MV-4-11 (cell line): ENCODE data around the gene NTN3.

Source experiments
- DNase-seq: peaks from one replicate; lab custom pipeline; 2025; lab: John Stamatoyannopoulos, UW

The NTN3 gene

DNA sequence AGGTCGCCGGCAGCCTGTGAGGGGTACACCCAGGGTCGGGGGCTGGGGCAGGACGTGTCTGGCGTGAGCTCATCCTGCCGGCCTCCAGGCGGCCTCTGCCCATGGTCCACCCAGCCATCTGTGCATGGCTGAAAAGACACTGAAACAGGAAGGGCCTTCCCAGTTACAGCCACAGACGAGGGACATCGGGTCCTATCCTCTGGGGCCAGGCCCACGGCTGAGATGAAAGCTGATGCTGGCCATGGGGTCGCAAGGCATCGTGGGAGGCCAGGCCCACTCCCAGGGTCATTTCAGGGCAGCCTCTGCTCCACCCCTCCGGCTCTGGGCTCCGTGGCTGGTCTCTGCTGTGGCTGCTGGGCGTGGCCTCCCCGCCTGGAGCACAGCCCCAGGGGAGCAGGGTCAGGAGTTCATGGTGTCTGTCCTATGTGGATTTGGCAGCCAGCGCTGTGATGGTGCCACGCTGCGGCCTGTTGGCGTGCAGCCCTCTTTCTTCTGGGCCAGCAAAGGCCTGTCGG, 26.1 kb downstream of the NTN3 start:
- DNase-seq = no peak

DNA sequence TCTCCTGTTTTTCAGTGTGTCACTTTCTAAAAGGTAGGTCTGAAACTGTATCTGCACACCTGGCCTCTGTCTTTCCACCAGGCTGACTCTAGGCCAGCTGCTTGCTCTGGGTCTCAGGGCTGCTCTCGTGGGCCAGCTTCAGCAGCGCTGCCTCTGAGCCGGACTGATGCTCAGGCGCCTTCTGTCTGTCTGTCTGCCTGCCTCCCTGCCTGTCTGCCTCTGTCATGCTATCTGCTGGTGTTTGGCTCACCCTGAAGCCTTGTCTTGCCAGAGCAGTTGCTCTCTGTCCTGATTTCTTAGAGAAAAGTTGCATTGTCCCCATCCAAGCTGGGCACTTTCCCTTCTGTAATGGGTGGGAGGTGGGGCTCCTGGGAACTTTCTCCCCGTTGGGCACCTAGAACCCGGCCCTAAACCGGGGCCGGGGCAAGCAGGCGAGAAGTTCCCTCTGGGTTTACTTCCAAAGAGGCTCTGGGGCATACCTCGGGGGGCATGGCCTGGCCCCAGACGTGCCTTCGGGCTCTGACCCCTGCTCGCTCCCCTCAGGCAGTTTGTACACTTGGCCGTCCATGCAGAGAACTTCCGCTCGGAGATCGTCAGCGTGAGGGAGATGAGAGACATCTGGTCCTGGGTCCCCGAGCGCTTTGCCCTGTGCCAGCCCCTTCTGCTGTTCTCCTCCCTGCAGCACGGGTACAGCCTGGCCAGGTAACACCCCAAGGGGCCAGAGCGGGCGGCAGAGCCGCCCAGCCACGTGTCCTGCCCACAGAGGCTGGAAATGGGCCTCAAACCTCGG, 26.8 kb downstream of the NTN3 start:
- DNase-seq = no peak

DNA sequence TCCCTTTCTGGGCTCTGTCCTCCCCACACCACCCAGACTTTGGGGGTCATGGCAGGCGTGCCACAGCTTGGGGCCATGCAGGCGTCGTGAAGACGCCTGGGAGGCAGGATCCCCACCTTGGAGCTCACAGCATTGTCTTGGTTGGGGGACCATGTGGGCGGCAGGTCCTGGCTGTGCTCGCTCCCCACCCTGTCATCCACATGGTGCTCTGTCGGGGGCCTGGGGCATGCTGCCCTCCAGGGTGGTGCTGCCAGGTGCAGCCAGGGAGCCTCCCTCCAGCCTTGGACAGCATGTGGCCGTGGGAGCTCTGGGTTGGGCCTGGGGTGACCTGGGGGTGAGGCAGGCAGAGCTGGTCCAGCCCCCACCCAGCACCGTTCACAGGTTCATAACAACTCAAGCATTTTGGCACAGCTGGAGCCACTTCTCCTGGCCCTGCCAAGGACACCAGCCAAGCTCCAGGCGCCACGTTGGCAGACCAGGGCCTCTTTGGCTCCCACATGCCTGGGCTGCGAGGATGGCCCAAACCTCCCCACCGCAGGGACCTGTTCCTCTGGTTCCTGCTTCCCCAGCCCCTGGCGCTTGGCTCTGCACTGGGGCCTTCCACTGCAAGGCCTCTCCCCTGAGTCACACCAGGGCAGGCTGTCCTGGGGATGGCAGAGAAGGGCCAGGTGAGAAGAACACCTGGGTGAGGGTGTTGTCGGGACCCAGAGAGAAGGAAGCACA, 27.6 kb downstream of the NTN3 start:
- no peak for DNase-seq

DNA sequence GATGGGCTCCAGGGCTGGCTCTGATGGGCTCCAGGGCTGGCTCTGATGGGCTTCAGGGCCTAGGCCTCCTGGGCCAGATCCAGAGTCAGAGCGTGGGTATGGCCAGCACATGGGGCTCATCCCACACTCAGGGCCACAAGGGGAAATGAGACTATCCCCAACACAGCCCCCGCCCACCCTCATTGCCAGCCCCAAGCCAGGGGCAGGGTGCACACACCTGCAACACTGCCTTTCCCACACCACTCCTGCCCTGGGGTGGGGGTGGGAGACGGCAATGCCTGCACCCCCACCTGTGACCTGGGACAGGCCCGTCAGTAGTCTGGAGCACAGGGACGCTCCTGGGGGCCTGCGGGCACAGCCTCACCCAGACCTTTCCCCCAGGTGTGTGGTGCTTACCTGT, 28.4 kb downstream of the NTN3 start:
- no peak for DNase-seq

DNA sequence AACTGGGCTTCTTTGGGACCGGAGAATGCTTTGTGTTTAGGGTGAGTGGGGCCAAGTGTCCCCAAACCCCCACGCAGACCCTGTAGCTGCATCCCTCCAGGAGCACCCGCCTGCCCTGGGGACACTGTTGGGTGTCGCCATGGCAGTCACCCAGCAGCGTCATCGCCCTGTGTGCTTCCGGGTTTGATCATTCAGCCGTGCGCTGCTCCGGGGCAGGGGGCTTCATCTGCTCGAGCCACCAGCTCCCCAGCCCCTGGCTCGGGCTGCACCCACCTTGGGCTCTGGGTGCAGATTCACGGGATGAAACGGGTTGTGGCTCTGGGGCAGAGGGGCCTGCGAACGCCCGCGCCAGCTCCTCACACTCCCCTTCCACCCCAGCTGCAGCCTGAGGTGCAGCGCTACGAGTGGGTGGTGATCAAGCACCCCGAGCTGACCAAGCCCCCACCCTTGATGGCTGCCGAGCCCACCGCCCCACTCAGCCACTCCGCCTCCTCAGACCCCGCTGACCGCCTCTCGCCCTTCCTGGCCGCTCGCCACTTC, 28.9 kb downstream of the NTN3 start:
- no peak for DNase-seq

DNA sequence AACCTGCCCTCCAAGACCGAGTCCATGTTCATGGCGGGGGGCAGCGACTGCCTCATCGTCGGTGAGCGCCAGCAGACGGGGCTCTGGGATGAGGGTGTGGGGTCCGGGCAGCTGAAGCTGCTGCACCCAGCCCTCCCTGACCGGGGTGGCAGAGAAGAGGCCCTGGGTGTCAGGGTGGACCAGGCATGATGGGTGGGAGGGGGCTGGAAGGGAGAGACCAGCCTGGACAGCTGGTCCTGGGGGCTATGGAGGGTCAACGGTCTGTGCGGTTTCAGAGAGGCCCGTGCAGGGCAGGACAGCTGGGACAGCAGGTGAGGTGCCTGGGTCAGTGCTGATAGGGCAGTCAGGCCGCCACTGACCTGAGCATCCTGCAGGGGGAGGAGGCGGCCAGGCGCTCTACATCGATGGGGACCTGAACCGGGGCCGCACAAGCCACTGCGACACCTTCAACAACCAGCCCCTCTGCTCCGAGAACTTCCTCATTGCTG, 29.4 kb downstream of the NTN3 start:
- DNase-seq = no peak

DNA sequence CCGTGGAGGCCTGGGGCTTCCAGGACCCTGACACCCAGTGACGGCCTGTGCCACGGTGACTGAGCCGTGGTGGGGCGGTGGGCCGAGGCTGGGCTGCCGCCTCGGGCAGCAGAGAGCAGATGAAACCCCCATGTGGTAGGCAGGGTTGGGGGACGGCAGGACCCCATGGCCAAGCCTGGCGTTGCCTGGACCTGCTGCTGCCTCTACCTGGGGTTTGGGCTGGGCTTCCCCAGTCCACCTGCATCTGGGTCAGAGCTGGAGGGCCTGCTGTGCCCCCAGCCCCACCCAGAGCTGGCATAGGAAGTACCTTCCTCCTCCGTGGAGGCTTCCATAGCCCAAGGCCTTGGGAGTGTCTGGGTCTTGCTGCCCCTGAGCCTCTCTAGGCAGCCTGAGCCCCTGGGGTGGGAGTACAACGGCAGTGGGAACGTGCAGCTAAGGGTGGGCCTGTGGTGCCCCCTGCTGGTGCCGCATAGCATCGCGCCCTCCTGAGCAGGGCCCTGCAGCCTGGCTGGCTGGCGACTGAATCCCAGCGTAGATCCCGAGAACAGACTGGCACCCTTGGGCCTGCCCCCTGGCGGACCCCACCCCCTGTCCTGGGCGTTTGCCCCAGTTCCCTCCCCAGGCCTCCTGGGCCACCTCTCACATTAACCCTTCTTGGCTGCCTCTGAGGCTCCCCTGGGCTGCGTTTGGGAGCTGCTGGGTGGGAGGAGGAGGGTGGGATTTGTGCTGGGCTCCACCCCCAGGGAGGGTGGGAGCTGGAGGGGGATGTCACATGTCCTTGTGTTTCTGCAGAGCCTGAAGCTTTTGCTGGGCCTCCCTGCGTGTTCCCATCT, 30.0 kb downstream of the NTN3 start:
- DNase-seq = peak; percentile 53

DNA sequence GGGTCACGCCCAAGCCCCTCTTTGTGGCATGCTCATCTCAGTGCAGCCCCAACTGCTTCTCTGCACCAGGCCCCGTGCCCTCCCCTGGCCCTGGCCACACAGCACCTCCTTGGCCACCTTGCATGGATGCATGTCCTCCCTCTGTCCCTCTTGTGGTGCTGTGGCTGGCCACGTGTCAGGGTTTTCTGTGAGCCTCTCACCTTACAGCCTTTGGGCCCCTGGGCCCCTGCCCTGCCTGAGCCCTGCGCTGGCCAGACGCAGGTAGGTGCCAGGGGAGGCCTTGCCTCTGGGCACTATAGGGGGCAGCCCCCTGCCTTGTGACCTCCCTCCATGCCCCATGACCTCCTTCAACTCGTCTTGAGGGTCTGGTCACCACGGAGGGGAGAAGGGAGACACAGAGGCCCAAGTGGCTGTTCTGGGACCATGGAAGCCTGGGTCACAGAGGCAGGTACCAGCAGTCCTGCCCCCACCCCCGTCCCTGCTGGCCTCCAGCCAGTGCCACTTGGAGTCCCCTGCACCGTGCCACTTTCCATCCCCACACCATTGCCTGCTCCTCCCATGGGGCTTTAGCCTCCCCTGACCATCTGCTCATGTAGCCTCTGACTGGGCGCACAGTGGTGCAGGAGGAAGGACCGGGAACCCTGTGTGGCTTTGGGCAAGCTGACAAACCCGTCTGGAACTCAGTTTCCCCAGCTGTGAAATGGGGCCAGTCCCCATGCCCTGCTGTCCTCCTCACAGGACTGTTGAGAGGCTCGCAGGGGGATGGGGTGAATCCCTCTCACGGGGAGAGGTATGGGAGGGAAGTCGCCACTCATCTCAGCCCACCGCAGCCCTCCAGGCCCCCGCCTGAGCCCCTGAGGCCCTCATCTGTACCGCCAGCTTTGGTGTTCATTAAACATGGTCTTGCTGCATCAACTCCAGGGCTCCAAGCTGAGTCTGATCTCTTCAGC, 31.1 kb downstream of the NTN3 start:
- no peak for DNase-seq

DNA sequence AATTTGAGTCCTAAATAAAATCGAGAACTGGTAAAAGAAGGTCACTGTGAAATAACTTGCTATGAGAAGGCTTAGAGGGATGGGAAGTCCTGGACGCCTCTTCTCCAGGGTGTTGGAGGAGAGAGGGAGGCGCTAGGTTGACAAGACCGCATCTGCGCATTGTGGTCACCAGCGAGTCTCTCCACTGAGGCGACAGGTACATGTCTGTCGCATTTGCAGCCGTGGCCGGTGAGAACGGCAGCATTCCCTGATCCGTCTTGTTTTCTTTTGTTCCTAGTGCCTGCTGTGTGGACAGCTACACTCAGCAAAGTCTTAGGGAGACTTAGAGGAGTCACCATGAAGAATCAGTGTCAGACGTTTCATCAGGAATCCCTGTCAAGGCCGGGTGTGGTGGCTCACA, 34.6 kb downstream of the NTN3 start:
- DNase-seq = no peak

DNA sequence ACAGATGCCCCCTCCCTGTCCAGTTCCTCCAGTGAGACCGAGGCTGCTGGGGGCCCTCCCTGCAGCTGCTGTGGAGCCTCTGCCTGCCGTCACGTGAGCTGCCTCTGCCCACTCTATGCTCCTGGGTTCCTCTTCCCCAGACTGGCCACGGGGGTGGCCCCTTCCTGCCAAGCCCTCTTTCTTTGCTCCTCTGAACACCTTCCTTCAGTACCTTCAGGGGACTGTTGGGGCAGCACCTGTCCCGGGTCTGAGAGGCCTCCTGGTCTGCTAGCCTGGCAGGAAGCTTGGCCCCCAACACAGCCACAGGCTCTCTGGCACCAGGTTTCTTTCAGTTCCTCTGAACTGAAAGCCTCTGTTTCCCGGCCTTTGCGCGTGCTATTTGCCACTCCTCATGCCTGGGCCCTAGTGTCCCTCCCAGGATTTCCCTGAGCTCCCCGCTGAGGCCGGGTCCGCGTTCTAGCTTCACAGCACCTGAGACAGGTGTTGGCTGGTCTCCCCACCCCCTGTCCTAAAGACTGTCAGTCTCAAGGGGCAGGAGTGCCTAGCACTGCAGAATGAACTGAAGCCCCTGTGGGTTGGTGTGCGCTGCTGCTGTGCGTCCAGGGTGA, 36.1 kb downstream of the NTN3 start:
- DNase-seq = peak; percentile 78

DNA sequence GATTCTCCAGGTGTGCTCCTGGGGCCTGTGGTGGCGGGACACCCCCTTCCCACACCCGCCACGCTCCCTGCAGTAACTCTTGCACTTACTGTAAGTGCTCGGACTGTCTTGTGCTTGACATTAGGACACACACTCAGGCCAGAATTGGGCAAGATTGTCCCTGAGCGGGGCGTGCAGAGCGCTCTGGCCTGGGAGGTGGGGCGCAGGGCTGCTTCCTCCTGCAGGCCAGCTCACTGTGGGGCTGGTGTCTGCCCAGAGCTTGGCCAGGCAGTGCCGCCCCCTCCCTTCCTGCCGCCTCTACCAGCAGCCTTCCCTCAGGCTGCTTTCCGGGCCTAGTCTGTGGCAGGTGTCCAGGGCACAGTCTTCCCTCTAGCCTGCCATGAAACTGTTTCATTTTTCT, 36.6 kb downstream of the NTN3 start:
- DNase-seq = peak; percentile 80

DNA sequence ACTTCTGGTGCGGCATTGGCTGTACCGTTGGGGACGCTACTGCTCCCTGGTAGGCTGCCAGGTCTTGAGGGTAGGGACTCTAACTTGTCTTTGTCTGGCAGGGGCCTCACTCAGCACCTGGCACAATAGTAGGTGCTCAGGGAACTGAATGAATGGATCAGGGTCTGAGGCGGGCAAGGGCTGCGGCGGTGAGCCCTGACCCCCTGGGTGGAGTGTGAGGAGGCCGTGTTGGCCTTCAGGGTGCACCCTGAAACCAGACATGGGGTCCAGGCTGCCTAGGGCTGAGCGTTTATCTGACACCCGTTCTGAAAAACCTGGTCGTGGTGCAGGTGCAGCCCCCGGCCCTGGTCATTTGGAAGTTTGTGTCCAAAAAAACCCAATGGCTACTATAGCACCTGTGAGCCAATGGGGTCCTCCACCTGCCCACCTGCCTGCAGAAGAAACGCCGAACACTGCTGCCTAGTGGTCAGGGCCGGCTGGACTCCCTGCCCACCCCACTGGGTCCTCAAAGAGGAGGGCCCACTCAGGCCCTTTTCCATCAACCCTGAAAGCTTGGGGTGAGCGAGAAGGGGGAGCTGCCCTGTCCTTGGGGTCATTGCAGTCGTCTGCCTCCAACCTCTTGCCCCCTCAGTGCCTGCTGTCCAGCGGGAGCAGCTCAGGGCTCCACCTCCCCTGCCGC, 37.8 kb downstream of the NTN3 start:
- no peak for DNase-seq

DNA sequence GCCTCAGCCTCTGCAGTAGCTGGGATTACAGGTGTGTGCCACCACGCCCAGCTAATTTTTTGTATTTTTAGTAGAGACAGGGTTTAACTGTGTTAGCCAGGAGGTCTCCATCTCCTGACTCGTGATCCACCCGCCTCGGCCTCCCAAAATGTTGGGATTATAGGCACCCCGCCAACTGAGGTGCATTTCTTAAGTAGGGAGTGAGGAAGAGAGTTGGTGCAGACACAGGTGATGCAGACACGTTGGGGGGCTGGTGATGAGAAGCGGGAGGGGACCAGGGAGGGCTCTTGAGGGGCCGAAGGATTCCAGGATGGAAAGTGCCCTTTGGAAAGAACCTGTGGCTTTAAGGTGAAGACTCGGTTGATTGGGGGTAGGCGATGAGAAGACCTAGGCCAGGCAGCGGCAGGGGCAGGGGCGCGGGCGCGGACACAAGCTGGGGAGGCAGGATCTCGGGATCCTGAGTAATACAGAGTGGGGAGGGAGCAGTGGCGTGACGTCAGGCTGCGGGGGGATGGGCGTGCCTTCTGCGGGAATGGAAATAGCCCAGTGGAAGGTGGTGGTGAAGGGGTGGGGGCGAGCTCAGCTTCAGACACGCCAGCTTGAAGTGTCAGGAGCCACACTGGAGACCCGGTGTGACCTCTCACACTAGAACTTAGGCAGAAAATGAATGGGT, 40.2 kb downstream of the NTN3 start:
- no peak for DNase-seq

DNA sequence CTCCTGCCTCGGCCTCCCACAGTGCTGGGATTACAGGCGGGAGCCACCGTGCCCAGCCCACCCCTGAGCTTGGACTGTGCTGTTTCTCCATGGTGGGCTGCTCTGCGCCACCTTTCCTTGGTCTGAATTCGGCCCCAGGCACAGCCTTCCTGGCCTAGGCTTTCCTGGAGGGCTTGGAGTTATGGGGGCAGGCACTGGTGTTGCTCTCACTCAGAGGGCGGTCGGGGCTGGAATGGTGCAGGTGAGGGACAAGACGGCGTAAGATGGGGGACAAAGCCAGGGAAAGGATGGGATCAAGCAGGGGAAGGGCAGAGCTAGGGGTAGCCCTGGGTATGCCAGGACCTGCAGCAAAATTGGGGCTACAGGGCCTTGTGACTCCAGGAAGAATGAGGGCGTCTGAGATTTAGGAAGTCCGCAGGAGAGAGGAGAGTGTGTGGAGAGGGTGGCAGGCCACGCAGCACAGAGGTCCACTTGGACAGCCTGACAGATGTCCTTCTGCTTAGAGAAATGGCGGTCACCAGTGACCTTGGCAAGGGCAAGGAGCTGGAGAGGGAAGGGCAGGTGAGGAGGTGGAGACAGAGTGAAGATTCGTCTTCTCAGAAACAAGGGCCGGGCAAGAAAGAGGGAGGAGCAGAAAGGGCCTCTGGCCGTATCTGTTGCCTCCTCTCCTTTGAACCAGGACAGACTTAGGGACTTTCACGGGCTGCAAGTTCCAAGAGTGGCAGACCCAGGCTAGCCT, 41.1 kb downstream of the NTN3 start:
- no peak for DNase-seq

DNA sequence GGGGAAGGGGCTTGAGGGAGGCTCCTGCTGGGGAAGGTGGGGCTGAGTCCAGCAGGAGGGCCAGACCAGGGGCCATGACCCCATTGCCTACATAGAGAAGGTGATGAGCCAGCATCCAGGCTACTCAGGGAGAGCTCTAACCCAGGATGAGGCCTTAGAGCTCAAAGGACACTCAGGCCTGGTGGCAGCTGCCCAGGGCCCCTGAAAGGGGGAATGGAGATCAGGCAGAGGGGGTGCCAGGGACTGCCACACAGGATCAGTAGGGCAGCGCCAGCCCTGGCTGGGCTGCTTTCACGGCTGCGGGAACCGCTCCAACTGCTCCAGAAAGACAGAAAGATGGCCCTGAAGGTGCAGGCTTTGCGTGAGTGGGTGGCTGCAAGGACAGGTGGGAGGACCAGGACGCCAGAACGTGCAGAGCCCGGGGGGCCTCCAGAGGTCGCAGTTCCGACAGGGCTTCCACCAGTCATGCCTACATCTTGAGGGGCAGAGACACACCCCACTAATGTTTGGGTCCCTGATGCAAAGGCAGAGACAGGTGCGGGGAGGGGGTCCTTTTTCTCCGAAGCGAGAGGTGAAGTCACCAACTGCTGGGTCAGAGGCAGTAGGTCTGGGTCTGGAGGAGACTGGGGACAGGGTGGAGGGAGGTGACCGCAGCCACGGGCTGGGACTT, 41.8 kb downstream of the NTN3 start:
- DNase-seq = no peak

DNA sequence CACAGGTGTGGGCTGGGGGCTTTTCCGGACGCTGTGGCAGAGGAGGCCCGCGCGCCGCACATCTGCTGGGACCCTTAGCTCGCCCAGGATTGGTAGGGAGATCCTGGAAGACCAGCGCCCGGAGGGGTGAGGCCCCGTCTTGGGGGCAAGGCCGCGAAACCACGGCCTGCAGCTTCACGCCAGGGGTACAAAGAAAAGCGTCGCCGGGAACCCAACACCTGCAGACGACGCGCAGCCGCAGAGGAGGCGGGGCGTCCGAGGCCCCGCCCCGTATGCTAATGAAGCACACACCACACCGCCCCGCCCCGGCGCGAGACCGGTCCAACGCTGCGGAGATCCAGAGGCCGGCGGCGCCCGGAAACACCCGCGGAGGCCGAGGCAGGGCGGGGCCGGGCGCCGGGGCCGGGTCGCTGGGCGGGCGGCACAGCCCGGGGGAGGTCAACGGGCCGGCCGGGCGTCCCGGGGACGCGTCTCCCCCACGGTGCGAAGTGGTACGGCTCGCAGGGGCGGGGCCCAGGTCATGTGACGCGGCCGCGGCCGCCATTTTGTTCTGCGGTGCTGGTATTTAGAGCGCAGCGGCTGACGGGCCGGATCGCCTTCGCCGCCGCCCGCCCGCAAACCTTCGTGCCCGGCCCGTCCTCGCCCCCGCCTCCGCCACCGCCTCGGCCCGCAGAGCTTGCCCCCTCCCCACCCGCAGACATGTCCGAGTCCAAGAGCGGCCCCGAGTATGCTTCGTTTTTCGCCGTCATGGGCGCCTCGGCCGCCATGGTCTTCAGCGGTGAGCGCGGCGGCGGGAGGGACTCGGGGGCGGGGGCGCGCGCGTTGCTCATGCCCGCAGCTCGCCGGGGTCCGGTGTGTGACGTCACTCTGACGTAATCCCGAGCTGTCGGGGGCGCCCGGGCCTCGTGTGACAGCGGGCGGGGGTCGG, 42.6 kb downstream of the NTN3 start, which contains the start of gene ATP6V0C:
TSS of gene ATP6V0C (plus strand) at position 548 of the 928 bp plus-strand sequence. CDS start at position 700, 152 bp downstream.
- DNase-seq = peak; percentile 77
